Activated B cell treated with CpG ODN at 0.5 μM for 24 hours (primary cell): ENCODE results near the gene OR2T1. TPM values are rescaled to one million over a fixed set of nuclear protein-coding genes. Genes with fewer than 3 reads are reported as not detected.

ENCODE experiments used
- ATAC-seq: fragments of 200-7000 bp; cut with Tn5 transposase; one replicate; pipeline ENCODE4 v1.10.0; 2021; ENCODE audit warnings: low read depth, mild to moderate bottlenecking, moderate library complexity
- CTCF ChIA-PET: fragments of 350-600 bp; sonication (Branson Sonifier 250); formaldehyde crosslinking; loops from one replicate; lab custom pipeline; 2021; ENCODE audit warnings: antibody characterized with exemption; lab: Charles Lee
- POLR2A ChIA-PET: fragments of 350-600 bp; sonication (Branson Sonifier 250); formaldehyde crosslinking; loops from one replicate; lab custom pipeline; 2021; ENCODE audit warnings: antibody characterized with exemption; lab: Charles Lee
- DNase-seq: peaks from one replicate; pipeline ENCODE4 v3.0.0; 2022
- H3K27ac Mint-ChIP-seq: one replicate; pipeline ENCODE4 v1.8.0; 2020; ENCODE audit warnings: mixed read lengths
- H3K27me3 Mint-ChIP-seq: one replicate; pipeline ENCODE4 v1.8.0; 2021; ENCODE audit warnings: mixed read lengths
- H3K36me3 Mint-ChIP-seq: one replicate; pipeline ENCODE4 v1.8.0; 2021; ENCODE audit warnings: low read depth, mixed read lengths
- H3K4me1 Mint-ChIP-seq: one replicate; pipeline ENCODE4 v1.8.0; 2021; ENCODE audit warnings: mixed read lengths
- H3K4me3 Mint-ChIP-seq: one replicate; pipeline ENCODE4 v1.8.0; 2020; ENCODE audit warnings: mild to moderate bottlenecking, mixed read lengths
- H3K9me3 Mint-ChIP-seq: one replicate; pipeline ENCODE4 v1.8.0; 2020; ENCODE audit warnings: mixed read lengths
- intact Hi-C: fragments of 100-400 bp; cut with micrococcal nuclease; formaldehyde crosslinking; loops from one replicate; pipeline ENCODE4 v1.15.1; 2024
- total RNA-seq: library from RNA; stranded (reverse); gene quantifications from 2 replicates; pipeline ENCODE4 v1.2.3, GENCODE V29; 2022
- TF ChIP-seq, protein P1 (sequence below): fragments of 200-600 bp; IDR thresholded peaks from one replicate; pipeline ENCODE4 v1.8.0; 2022; ENCODE audit warnings: antibody characterized with exemption, mild to moderate bottlenecking

OR2T1 gene
- total RNA-seq, 1 donor from 2014 or later, result not detected

- TF ChIP-seq, protein P1, sequence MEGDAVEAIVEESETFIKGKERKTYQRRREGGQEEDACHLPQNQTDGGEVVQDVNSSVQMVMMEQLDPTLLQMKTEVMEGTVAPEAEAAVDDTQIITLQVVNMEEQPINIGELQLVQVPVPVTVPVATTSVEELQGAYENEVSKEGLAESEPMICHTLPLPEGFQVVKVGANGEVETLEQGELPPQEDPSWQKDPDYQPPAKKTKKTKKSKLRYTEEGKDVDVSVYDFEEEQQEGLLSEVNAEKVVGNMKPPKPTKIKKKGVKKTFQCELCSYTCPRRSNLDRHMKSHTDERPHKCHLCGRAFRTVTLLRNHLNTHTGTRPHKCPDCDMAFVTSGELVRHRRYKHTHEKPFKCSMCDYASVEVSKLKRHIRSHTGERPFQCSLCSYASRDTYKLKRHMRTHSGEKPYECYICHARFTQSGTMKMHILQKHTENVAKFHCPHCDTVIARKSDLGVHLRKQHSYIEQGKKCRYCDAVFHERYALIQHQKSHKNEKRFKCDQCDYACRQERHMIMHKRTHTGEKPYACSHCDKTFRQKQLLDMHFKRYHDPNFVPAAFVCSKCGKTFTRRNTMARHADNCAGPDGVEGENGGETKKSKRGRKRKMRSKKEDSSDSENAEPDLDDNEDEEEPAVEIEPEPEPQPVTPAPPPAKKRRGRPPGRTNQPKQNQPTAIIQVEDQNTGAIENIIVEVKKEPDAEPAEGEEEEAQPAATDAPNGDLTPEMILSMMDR, result no peak
- H3K27ac Mint-ChIP-seq, result no peak overlapping the region
- ATAC-seq, result no peak
- peaks cover 2% of the 10 kb centered on the region for H3K9me3 Mint-ChIP-seq
- no peak for DNase-seq
- CTCF ChIA-PET, result no interaction called here
- no peaks in the 10 kb centered on the region for H3K36me3 Mint-ChIP-seq
- H3K4me1 Mint-ChIP-seq, result no peaks in the 10 kb centered on the region
- H3K27me3 Mint-ChIP-seq, result peaks cover 7% of the 10 kb centered on the region
- intact Hi-C loops, result no loop called here
- POLR2A ChIA-PET, result no interaction called here
- H3K4me3 Mint-ChIP-seq, result no peak overlapping the region
Observed at GRCh38 chr1:248373761-248374160, 29.1 kb upstream of the OR2T1 start.

DNA sequence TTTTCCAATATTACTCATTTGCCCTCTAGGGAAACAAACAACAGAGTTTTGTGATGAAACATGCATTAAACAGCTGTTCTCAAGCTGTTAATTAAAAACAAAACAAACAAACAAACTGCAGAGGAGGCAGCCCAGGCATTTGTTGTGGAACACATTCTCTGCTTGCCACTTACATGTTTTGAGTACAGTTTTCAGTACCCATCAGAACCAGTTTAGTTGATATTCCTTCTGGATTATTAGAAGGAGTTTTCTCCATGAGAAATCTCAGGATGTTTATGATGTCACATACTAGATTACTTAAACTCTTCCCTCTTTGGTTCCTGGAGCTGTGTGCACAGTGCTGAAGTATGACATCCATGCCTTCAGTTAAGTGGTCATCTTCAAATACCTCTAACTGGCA, 27.4 kb upstream of the OR2T1 start, which contains the start of gene OR2T6:
OR2T6 (plus strand) TSS at position 301 of the 400 bp plus-strand sequence. CDS start 11,863 bp downstream, outside the sequence.
- H3K27me3 Mint-ChIP-seq, result peaks cover 4% of the 10 kb centered on the region
- ChIA-PET CTCF (no interaction called here), POLR2A (no interaction called here)
- H3K9me3 Mint-ChIP-seq, result no peaks in the 10 kb centered on the region
- H3K27ac Mint-ChIP-seq, result no peak within 1 kb of the TSS
- no peak within 1 kb of the TSS for H3K4me3 Mint-ChIP-seq
- ATAC-seq (no peak), DNase-seq (no peak)
- TF ChIP-seq, protein P1, result no peak
- no peaks in the 10 kb centered on the region for H3K4me1 Mint-ChIP-seq
- intact Hi-C loops, result no loop called here
- H3K36me3 Mint-ChIP-seq, result no peaks in the 10 kb centered on the region

DNA sequence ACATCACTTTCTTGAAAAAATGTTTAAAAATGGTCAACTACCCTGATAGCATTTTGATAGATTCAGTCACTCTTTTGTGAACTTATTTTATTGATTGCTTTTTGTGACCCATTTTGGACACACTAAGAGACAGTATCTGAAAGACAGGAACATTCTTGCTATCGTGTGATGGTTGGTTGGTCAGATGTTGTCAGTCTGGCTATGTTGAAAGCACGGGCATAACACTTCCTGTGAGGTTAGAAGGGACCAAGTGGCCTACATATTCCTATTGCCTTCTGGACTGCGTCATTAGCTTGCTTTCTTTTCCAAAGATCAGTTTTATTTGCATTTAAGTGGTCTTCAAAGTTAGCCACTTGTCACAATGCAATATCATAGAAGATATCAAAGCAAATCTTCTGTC, 25.9 kb upstream of the OR2T1 start:
- CTCF ChIA-PET, result no interaction called here
- TF ChIP-seq, protein P1, result no peak
- H3K36me3 Mint-ChIP-seq, result no peaks in the 10 kb centered on the region
- H3K27me3 Mint-ChIP-seq, result no peaks in the 10 kb centered on the region
- DNase-seq (no peak), ATAC-seq (no peak)
- no peaks in the 10 kb centered on the region for H3K9me3 Mint-ChIP-seq
- H3K4me1 Mint-ChIP-seq, result no peaks in the 10 kb centered on the region
- POLR2A ChIA-PET, result no interaction called here
- intact Hi-C loops, result no loop called here
- H3K4me3 Mint-ChIP-seq, result no peak overlapping the region
- H3K27ac Mint-ChIP-seq, result no peak overlapping the region

DNA sequence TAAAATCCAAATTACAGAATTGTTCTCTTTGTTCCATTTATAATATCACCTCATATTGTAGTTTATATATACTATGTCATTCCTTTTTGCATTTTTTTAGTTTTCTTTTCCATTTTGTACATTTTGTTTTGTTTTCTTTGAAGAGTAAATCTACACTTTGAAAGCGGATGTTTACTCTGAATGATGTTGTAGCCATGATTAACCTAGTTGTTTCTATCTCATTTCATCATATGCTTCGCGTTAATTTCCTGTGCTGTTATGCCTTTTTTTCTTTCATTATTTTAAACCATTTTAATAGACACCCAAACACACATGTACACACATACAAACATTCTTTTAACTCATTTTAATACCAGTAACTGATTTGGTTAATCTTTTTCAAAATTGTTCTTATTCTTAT, 22.0 kb upstream of the OR2T1 start:
- ChIA-PET POLR2A (no interaction called here), CTCF (no interaction called here)
- no peaks in the 10 kb centered on the region for H3K4me1 Mint-ChIP-seq
- no peak for DNase-seq
- intact Hi-C loops, result no loop called here
- no peak for ATAC-seq
- H3K4me3 Mint-ChIP-seq, result no peak overlapping the region
- H3K36me3 Mint-ChIP-seq, result no peaks in the 10 kb centered on the region
- no peaks in the 10 kb centered on the region for H3K9me3 Mint-ChIP-seq
- TF ChIP-seq, protein P1, result no peak
- H3K27me3 Mint-ChIP-seq, result no peaks in the 10 kb centered on the region
- no peak overlapping the region for H3K27ac Mint-ChIP-seq

DNA sequence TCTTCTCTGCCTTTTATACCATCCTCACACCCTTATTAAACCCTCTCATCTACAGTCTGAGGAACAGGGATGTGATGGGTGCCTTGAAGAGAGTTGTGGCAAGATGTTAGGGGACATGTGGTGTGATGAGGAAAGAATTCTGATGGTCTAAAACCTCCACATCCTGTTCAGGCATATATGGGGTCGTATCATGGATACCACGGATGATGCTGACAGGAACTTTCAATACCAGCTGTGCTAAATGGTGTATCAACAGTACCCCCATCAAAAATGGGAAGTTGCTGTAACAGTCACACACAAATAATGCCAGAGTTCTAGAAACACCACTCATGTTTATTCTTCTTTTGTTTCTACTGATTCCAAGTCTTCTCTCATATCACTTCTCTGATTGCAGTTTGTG, 14.4 kb upstream of the OR2T1 start:
- H3K9me3 Mint-ChIP-seq, result no peaks in the 10 kb centered on the region
- H3K27me3 Mint-ChIP-seq, result peaks cover 22% of the 10 kb centered on the region
- no peak overlapping the region for H3K4me3 Mint-ChIP-seq
- H3K4me1 Mint-ChIP-seq, result no peaks in the 10 kb centered on the region
- no peaks in the 10 kb centered on the region for H3K36me3 Mint-ChIP-seq
- POLR2A ChIA-PET, result no interaction called here
- intact Hi-C loops, result no loop called here
- TF ChIP-seq, protein P1, result no peak
- DNase-seq, result no peak
- ATAC-seq, result no peak
- H3K27ac Mint-ChIP-seq, result no peak overlapping the region
- CTCF ChIA-PET, result no interaction called here
